Stimulated activated CD4-positive, alpha-beta T cell treated with anti-CD3 and anti-CD28 coated beads, Interleukin-1b, Interleukin-23, amount 100 ng/mL, for 4 hours (primary cell): ENCODE data around the gene MAST3.

Source experiments
- DNase-seq, 2 donors: peaks; one replicate each; pipeline ENCODE4 v3.0.0-alpha.2; 2020; ENCODE audit warnings: low read depth in 2 of 2

Gene MAST3

GRCh38 chr19:18097217-18097992, at the start of gene MAST3:
MAST3 (plus strand) TSS chr19:18097778; CDS start chr19:18097793, 15 bp downstream.
- DNase-seq = peak; percentile 82 to 90

DNA sequence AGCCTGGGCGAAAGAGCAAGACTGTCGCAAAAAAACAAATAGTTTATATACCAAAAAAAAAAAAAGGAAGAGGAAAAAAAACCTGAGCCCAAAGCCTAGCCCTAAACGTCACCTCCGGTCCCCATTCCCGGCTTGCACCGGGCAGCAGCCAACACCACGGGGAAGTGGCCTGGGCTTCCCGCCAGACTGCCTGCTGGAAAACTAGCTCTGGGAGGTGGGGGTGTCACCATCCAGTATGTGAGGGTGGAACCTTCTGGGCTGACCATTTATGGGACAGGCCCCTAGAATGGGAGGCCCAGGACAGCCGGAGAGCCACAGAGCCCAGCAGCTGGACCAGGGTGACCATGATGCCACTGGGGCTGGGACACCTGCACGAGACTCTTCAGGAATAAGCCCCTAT, 48.2 kb upstream of the MAST3 start:
- DNase-seq = no peak

GRCh38 chr19:18051887-18052286, 45.7 kb upstream of the MAST3 start:
- DNase-seq = no peak

DNA sequence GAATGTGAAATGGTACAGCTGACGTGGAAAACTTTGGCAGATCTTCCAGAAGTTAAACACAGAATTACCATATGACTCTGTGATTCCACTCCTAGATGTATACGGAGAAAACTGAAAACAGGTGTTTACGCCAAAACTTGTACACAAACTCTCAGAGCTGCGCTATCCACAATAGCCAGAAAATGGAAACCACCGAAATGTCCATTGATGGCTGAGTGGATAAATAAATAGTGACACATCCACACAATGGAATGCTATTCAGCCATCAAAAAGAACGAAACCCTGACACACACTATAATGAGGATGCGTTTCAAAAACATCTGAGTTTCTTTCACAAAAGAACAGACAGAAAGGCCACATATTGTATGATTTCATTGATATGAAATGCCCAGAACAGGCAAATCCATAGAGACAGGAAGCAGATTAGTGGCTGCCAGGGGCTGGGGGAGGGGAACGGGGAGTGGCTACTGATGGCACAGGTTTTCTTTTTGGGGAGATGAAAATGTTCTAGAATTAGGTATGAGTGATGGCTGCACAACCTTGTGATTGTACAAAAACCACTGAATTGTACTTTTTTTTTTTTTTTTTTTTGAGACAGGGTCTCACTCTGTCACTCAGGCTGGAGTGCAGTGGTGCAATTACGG, 43.9 kb upstream of the MAST3 start:
- no peak for DNase-seq

- DNase-seq = no peak
Observed at GRCh38 chr19:18055967-18056366, 41.6 kb upstream of the MAST3 start.

GRCh38 chr19:18057557-18057956, 40.0 kb upstream of the MAST3 start:
- DNase-seq = no peak

- DNase-seq = peak; percentile 74 to 80
Observed at GRCh38 chr19:18058208-18059009, 39.2 kb upstream of the MAST3 start.

DNA sequence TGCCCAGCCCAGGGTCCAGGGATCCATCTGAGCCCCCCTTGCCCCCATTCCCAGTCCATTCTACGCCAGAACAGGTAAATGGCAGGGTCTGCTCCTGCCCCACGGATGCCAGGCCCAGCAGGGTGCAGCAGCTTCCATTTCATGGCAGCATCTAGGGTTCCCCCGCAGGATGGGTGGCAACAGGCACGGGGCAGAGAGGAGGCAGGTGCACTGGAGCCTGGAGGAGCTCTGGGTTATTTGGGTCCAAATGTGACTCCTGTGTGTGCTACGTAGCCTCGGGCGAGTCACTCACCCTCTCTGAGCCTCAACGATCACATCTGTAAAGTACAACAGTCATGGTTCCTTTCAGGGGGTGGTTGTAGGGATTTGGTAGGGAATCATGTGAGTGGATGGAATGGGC, 38.3 kb upstream of the MAST3 start:
- DNase-seq = no peak

DNA sequence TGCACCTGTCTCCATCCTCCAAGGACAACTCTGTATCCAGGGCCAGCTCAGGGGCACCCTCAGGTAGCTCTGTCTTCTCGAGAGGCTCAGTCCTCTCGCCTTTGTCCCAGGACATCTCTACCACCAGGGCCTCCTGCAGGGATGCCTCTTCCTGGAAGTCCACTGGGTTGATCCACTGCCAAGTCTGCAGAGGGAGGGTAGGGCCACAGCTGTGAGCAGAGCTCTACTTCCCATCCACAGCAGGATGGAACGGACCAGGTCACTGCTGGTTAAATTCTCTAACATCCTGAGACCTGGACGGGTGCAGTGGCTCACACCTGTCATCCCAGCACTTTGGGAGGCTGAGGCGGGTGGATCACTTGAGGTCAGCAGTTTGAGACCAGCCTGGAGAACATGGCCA, 37.7 kb upstream of the MAST3 start:
- no peak for DNase-seq

DNA sequence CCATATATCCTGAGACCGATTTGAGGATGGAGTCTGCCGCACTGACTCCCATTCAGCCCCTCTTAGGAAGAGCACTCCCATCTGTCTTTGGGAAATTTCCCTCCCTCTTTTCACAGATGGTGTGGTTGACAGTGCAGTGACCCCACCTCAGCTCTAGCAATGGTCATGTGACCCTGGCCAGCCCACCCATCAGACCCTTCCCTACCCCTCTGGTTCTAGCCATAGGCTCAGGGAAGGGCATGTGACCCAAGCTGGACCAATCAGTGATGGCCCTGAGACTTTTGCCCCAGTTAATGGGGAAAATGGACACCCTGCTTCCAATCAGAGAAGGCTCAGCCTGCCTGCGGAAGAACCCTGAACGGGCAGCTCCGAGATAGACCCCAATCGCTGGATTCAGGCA, 37.1 kb upstream of the MAST3 start:
- no peak for DNase-seq

GRCh38 chr19:18062028-18062427, 35.5 kb upstream of the MAST3 start:
- DNase-seq = no peak

- no peak for DNase-seq
Observed at GRCh38 chr19:18063463-18063862, 34.1 kb upstream of the MAST3 start.

- no peak for DNase-seq
Observed at GRCh38 chr19:18065173-18065495, 32.4 kb upstream of the MAST3 start.

GRCh38 chr19:18068395-18068794, 29.2 kb upstream of the MAST3 start:
- DNase-seq = no peak

DNA sequence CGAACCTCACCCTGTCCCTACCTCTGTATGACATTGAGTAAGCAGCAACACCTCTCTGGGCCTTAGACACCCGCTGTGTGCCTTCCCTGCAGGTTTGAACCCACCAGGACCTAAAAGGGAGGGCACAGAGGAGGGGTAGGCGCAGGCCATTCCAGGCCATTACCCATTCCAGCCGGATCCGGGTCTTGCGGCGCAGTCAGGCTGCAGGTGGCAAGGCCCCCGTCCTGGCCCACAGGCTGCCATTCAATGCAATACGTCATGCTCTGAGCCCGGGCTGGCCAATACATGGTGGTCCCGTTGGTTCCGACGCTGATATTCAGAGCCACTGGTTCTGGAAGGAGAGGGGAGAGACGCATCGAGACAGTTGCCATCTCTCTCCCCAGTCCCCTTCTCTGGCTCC, 28.2 kb upstream of the MAST3 start:
- no peak for DNase-seq

GRCh38 chr19:18070181-18070580, 27.4 kb upstream of the MAST3 start:
- no peak for DNase-seq

DNA sequence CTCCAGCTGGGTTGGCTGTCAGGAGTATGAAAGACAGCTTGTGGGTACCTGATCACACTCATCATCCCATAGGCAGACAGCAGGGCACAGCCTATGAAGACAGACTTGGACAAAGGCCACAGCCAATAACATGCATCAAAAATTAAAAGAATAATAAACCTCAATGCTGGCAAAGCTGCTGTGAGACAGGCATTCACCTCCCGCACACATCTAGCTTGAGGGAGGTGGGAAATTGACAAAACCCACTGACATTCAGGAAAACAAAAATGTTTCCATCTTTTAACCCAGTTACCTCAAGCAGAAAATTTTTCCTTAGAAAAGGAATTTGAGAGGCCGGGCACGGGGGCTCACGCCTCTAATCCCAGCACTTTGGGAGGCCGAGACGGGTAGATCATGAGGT, 25.2 kb upstream of the MAST3 start:
- no peak for DNase-seq

- DNase-seq = no peak
Observed at GRCh38 chr19:18073197-18073596, 24.4 kb upstream of the MAST3 start.

DNA sequence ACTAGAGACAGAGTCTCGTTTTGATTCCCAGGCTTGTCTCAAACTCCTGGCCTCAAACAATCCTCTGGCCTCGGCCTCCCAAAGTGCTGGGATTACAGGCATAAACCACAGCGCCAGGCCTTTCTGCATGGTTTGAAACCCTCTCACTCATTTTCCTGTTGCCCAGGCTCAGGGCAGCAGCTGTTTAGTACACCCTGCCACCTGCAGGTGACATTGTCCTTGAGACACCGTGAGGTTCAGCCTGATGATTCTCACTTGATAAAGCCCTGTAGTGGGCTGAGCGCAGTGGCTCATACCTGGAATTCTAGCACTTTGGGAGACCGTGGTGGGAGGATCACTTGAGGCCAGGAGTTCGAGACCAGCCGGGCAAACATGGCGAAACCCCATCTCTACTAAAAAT, 23.4 kb upstream of the MAST3 start:
- DNase-seq = no peak

DNA sequence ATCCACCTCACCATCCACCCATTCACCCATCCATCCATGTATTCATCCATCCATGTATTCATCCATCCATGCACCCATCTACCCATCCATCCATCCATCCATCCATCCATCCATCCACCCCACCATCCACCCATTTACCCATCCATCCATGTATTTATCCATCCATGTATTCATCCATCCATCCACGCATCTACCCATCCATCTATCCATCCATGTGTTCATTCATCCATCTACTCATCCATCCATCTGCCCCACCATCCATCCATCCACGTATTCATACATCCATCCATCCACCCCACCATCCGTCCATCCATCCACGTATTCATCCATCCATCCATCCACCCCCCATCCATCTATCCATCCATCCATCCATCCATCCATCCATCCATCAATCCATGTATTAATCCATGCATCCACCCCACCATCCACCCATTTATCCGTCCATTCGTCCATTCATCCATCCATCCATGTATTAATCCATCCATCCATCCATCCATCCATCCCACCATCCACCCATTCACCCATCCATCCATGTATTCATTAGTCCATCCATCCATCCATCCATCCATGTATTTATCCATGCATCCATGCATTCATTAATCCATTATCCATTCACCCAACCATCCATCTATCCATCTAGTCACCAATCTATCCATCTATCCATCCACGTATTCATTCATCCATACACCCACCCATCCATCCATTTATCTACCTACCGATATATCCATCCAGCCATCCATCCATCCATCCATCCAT, 13.5 kb upstream of the MAST3 start:
- no peak for DNase-seq

- no peak for DNase-seq
Observed at GRCh38 chr19:18085702-18086457, 11.7 kb upstream of the MAST3 start.
